Stimulated activated CD8-positive, alpha-beta memory T cell treated with anti-CD3 and anti-CD28 coated beads, Interleukin-7, amount 100 ng/mL, for 24 hours (primary cell): Measurements from ENCODE around the gene HASPIN.

Experiments used
- DNase-seq: peaks from one replicate; pipeline ENCODE4 v3.0.0-alpha.2; 2020; ENCODE audit warnings: low read depth

The HASPIN gene

DNA sequence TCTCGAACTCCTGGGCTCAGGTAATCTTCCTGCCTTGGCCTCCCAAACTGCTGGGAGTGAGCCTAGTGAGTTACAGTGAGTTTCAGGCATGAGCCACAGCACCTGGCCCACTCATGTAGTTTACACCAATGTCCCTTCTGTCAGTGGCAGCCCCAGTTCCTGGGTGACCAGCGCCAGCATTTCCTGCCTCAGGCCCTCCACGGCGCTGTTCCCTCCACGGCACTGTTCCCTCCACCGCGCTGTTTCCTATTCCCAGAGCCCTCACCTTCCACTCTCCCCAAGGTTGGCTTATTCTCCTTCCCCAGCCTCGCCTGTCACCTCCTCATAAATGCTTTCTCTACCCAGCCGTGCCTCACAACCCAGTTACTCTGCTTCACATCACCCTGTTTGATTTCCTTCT lies 44.6 kb downstream of the HASPIN start:
- DNase-seq, result no peak

DNA sequence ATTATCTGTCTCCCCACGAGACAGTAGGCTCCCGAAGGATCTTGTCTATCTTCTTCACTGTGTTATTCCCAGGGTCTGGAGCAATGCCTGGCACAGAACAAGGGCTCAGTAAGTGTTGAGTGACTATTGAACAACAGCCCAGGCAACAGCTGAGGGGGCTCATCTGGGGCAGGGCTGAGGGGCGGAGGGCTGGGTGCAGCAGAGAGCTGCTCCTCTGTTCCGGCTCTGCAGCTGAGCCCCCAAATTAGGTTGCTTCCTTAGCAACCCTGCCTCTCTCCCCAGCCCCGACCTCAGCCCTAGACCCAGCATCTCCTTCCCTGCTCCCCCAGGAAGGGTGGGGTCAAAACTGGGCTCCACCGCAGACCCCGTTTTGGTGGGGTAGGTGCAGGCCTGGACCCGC lies 45.1 kb downstream of the HASPIN start:
- no peak for DNase-seq

DNA sequence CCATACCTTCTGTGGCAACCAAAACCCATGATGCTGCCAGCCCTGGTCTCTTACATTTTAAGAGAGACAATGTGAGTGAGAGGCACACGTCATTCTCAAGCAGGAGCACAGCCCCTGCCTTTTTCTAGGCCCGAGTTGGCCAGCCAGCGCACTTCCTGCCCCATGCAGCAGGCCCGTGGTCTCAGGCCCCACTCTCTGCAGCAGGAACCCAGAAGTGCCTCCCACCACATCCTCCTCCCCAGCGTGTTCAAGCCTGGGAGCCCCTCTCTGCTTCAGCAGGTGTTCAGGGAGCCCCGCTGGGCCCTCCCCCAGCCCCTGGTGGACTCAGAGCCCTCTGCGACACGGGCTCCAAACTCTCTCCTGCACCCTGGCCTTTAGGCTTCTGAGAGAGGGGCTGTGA lies 46.8 kb downstream of the HASPIN start:
- DNase-seq, result no peak

DNA sequence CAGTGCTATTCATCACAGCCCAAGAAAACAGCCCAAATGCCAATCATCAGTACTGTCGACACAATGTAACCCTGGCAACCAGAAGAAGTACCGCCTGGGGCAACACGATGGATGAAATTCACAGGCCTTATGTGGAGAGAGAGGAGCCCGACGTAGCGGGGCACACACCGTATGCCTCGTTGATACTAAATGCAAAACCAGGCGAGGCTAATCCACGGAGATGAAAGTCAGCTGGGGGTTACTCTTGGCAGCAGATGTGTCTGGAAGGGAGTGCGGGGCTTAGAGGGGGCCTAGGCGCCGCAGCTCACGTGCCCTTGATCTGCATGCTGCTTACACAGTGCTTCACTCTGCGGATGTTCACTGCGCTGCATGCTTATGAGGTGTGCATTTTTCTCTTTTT lies 47.4 kb downstream of the HASPIN start:
- DNase-seq, result no peak

DNA sequence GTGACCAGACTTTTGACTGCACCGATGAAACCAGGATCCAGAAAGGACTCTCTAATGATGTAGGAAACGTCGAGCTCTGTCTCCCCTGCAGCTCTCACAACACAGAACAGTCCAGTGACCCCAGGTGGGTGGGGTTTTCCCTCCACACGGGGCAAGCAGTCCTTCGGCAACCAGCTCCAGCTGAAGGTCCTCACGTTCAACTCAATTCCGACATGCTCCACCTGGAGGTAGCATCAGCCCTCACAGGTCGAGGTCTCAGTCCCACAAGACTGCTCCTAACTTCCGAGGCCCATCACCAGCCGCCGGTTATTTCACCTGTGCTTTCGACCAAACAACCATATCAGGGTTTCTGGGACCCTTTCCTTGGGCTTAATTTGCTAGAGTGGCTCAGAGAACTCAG lies 49.1 kb downstream of the HASPIN start:
- no peak for DNase-seq

DNA sequence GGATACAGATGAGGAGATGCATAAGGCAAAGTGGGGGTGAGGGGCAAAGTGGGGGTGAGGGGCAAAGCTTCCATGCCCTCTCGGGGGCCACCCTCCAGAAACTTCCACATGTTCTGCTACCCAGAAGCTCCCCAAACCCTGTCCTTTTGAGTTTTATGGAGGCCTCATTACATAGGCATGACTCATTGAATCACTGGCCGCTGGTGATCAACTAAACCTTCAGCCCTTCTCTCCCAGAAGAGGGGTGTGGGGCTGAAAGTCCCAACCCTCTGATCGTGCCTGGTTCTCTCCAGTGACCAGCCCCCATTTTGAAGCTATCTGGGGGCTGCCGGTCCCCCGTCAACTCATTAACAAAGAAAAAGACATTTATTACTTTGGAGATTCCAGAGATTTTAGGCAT lies 49.8 kb downstream of the HASPIN start:
- DNase-seq, result no peak

DNA sequence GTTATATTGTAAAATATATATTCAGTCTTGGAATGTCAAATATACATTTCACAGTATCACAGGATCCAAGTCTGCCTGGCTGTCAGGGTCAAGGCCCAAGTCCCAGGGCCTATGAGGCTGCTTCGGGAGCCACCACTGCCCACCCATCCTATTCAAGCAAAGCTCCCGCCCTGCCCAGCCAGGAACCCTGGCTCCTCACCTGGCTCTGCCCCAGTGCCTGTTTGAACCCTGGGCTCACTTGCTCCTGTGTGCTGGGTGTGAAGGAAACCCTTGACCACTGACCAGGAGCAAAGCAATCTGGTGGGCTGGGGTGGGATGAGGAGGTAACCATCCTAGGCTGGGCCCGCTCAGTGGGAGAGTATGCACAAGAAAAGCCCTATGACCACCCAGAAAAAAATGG lies 50.3 kb downstream of the HASPIN start:
- DNase-seq, result no peak
